IMR-90 (cell line): Measurements from ENCODE around the gene ZNF750. TPM values are rescaled to one million over a fixed set of nuclear protein-coding genes. Genes with fewer than 3 reads are reported as not detected.

Source experiments
- ATAC-seq: fragments of 200-7000 bp; cut with Tn5 transposase; 2 replicates; pipeline ENCODE4 v1.9.1; 2020; ENCODE audit warnings: low read depth, mild to moderate bottlenecking, moderate library complexity
- BruUV-seq: library from RNA; stranded (reverse); fragments of 400-500 nt; replicated peaks from 2 replicates; lab custom pipeline; 2021; lab: Mats Ljungman, UMichigan
- CTCF ChIA-PET: fragments of 300-600 bp; formaldehyde crosslinking; extraction: SDS; loops from one replicate; lab custom pipeline; 2021; ENCODE audit warnings: antibody characterized with exemption; lab: Yijun Ruan, JAX
- POLR2A ChIA-PET: fragments of 300-600 bp; sonication (Branson Sonifier 250); formaldehyde crosslinking; loops from one replicate; lab custom pipeline; 2022; ENCODE audit warnings: antibody characterized with exemption; ENCODE audit not compliant: unreplicated experiment; lab: Charles Lee
- DNase-seq: peaks from one replicate; pipeline ENCODE4 v3.0.0; 2013
- H2AFZ ChIP-seq: replicated peaks from 2 replicates; pipeline ENCODE3; 2013; ENCODE audit warnings: low read length, mild to moderate bottlenecking; ENCODE audit not compliant: poor library complexity
- H2AK5ac ChIP-seq: 2 replicates; pipeline ENCODE4 v1.6.1; 2013; ENCODE audit warnings: low read depth, low read length, inconsistent platforms
- H2AK9ac ChIP-seq: replicated peaks from 2 replicates; pipeline ENCODE3; 2013; ENCODE audit warnings: mild to moderate bottlenecking, low read depth, low read length, moderate library complexity; ENCODE audit not compliant: poor library complexity
- H2BK120ac ChIP-seq: 2 replicates; pipeline ENCODE4 v1.6.1; 2013; ENCODE audit warnings: low read depth, low read length, inconsistent platforms
- H2BK15ac ChIP-seq: 3 replicates; pipeline ENCODE4 v1.6.1; 2013; ENCODE audit warnings: low read depth, low read length, inconsistent platforms
- H2BK20ac ChIP-seq: 2 replicates; pipeline ENCODE4 v1.6.1; 2013; ENCODE audit warnings: low read depth, mild to moderate bottlenecking, inconsistent platforms, low read length, moderate library complexity
- H2BK5ac ChIP-seq: 2 replicates; pipeline ENCODE4 v1.6.1; 2013; ENCODE audit warnings: mild to moderate bottlenecking, low read depth, low read length, inconsistent platforms; ENCODE audit not compliant: poor library complexity, severe bottlenecking
- H3K14ac ChIP-seq: replicated peaks from 2 replicates; pipeline ENCODE4 v1.6.1; 2013; ENCODE audit warnings: low read depth, low read length, inconsistent platforms
- H3K18ac ChIP-seq: 2 replicates; pipeline ENCODE4 v1.6.1; 2013; ENCODE audit warnings: low read depth, low read length, control low read depth
- H3K23ac ChIP-seq: 2 replicates; pipeline ENCODE4 v1.6.1; 2013; ENCODE audit warnings: low read depth, low read length, inconsistent platforms
- H3K27ac ChIP-seq: 2 replicates; pipeline ENCODE4 v1.5.1; 2013; ENCODE audit warnings: mild to moderate bottlenecking, control low read depth, low read length; ENCODE audit not compliant: insufficient read depth
- H3K27me3 ChIP-seq: 2 replicates; pipeline ENCODE4 v1.6.1; 2013; ENCODE audit warnings: low read length; ENCODE audit not compliant: control insufficient read depth, insufficient read depth
- H3K36me3 ChIP-seq: 2 replicates; pipeline ENCODE4 v1.6.1; 2013; ENCODE audit warnings: low read length, mixed read lengths; ENCODE audit not compliant: control insufficient read depth, insufficient read depth
- H3K4ac ChIP-seq: 2 replicates; pipeline ENCODE4 v1.6.1; 2013; ENCODE audit warnings: low read depth, low read length, inconsistent platforms
- H3K4me1 ChIP-seq: 2 replicates; pipeline ENCODE4 v1.6.1; 2013; ENCODE audit warnings: low read length, mixed read lengths; ENCODE audit not compliant: control insufficient read depth, insufficient read depth
- H3K4me2 ChIP-seq: 2 replicates; pipeline ENCODE4 v1.6.1; 2013; ENCODE audit warnings: low read depth, mild to moderate bottlenecking, control low read depth, low read length, moderate library complexity
- H3K4me3 ChIP-seq: 2 replicates; pipeline ENCODE4 v1.5.1; 2013; ENCODE audit warnings: low read depth, mild to moderate bottlenecking, control low read depth, low read length, moderate library complexity; ENCODE audit not compliant: insufficient read depth
- H3K56ac ChIP-seq: 2 replicates; pipeline ENCODE4 v1.6.1; 2013; ENCODE audit warnings: low read length, inconsistent platforms; ENCODE audit not compliant: insufficient read depth; ENCODE audit errors: extremely low read depth
- H3K79me1 ChIP-seq, 2 experiments: 2 replicates each; pipeline ENCODE4 v1.6.1; 2013; ENCODE audit warnings: low read length in 2 of 2, inconsistent platforms in 1 of 2, low read depth in 1 of 2
- H3K9ac ChIP-seq: 2 replicates; pipeline ENCODE4 v1.6.1; 2013; ENCODE audit warnings: low read depth, low read length, control low read depth
- H3K9me1 ChIP-seq: 2 replicates; pipeline ENCODE4 v1.6.1; 2013; ENCODE audit warnings: low read length, inconsistent platforms; ENCODE audit not compliant: insufficient read depth
- H3K9me3 ChIP-seq: 2 replicates; pipeline ENCODE4 v1.6.1; 2013; ENCODE audit warnings: low read length; ENCODE audit not compliant: control insufficient read depth, insufficient read depth
- H4K20me1 ChIP-seq: 2 replicates; pipeline ENCODE4 v1.6.1; 2013; ENCODE audit warnings: low read length, inconsistent platforms; ENCODE audit not compliant: insufficient read depth
- H4K5ac ChIP-seq: 2 replicates; pipeline ENCODE4 v1.6.1; 2013; ENCODE audit warnings: mild to moderate bottlenecking, low read depth, low read length, control low read depth
- H4K8ac ChIP-seq, 2 experiments: 2 replicates each; pipeline ENCODE4 v1.6.1; 2013; ENCODE audit warnings: low read depth in 2 of 2, low read length in 2 of 2, control low read depth in 1 of 2, inconsistent platforms in 1 of 2
- H4K91ac ChIP-seq: 2 replicates; pipeline ENCODE4 v1.6.1; 2013; ENCODE audit warnings: low read depth, low read length, inconsistent platforms; ENCODE audit not compliant: insufficient read depth
- RAD21 ChIP-seq: IDR thresholded peaks from 2 replicates; pipeline ENCODE4 v1.6.1; 2012; ENCODE audit warnings: low read length, improper control_type of control experiment
- WGBS, 2 experiments: methylation state at CpG; one replicate each; pipeline versions ENCODE4 v1.1.5 to v1.1.7; 2013; ENCODE audit warnings: missing lambda C conversion rate in 2 of 2; ENCODE audit not compliant: insufficient read length in 1 of 2; ENCODE audit errors: extremely low coverage in 2 of 2; 5-methylcytosine and 5-hydroxymethylcytosine counted together
- dilution Hi-C: fragments of 300-500 bp; cut with HindIII; formaldehyde crosslinking; loops from one replicate; pipeline ENCODE4 v1.14.3; 2018; ENCODE audit warnings: low sequenced_read_pairs; ENCODE audit not compliant: unreplicated experiment
- in situ Hi-C: fragments of 300-500 bp; cut with MboI; formaldehyde crosslinking; loops from 3 replicates; pipeline ENCODE4 v1.14.3; 2019; ENCODE audit warnings: low sequenced_read_pairs, inconsistent platforms, mixed read lengths
- intact Hi-C: fragments of 100-400 bp; cut with micrococcal nuclease; formaldehyde crosslinking; loops from 2 replicates; pipeline ENCODE4 v1.10.0; 2022
- polyA plus RNA-seq, 3 experiments: library from polyadenylated mRNA; depleted of rRNA; stranded (reverse); fragments of >200 nt; gene quantifications; 2 replicates each; pipeline ENCODE4 v1.2.3, GENCODE V29; 2012; ENCODE audit warnings: low replicate concordance in 1 of 3
- total RNA-seq: library from RNA; depleted of rRNA; stranded (reverse); fragments of >200 nt; gene quantifications from 2 replicates; pipeline ENCODE4 v1.2.3, GENCODE V29; 2012

Gene ZNF750
- total and polyA plus RNA-seq, 2 of the 4 experiments (the other 2 are of a cell fraction) = not detected

- Histone ChIP-seq H2BK15ac (no peak overlapping the region), H4K8ac (no peak overlapping the region), H4K91ac (no peak overlapping the region), H4K20me1 (peaks cover 7% of the 10 kb centered on the region), H3K14ac (no peak overlapping the region), H3K27me3 (no peaks in the 10 kb centered on the region), H3K4me2 (no peak overlapping the region), H3K9me3 (no peaks in the 10 kb centered on the region), H3K4me3 (no peak overlapping the region), H3K79me1 (peaks cover 14 to 68% of the 10 kb centered on the region in 2 experiments), H3K18ac (no peak overlapping the region), H3K56ac (no peak overlapping the region), H3K27ac (no peak overlapping the region), H2AK9ac (peak overlapping the region; percentile 63), H3K9ac (no peak overlapping the region), H2AFZ (no peak overlapping the region), H3K9me1 (peaks cover 35% of the 10 kb centered on the region), H2AK5ac (peak overlapping the region; percentile 72; the same call in 1 of the 2 replicates), H2BK120ac (no peak overlapping the region), H2BK5ac (no peak overlapping the region), H4K5ac (no peak overlapping the region), H3K4me1 (peaks cover 32% of the 10 kb centered on the region), H3K23ac (no peak overlapping the region), H3K4ac (no peak overlapping the region), H2BK20ac (no peak overlapping the region), H3K36me3 (no peaks in the 10 kb centered on the region)
- ATAC-seq (no peak), DNase-seq (no peak)
- ChIA-PET POLR2A (no interaction called here), CTCF (interaction anchor here (1.0 kb wide), 1 partner anchor 10 kb away, joined by 3 read pairs; no protein-coding TSS in a partner anchor)
- dilution Hi-C loops (no loop called here), in situ Hi-C loops (no loop called here), intact Hi-C loops (no loop called here)
- 77% methylated on average over 6 of the region's 25 CpGs; no CpG with 5 or more reads in 1 of the 2 experiments for WGBS, 2 experiments
- no TSS peak for BruUV-seq
- no peak for TF ChIP-seq RAD21
Measured at GRCh38 chr17:82862737-82863382, 23.0 kb upstream of the ZNF750 start.
